WI38 (cell line): Measurements from ENCODE around the gene SOX4.

ENCODE experiments used
- H3K4me3 ChIP-seq: 2 replicates; pipeline ENCODE4 v1.5.1; 2011; ENCODE audit warnings: low read depth, mild to moderate bottlenecking, control low read depth, low read length
- TF ChIP-seq, protein P1 (sequence below): IDR thresholded peaks from 2 replicates; pipeline ENCODE4 v1.5.1; 2012; ENCODE audit warnings: low read depth, mild to moderate bottlenecking, control low read depth, low read length

The SOX4 gene

DNA sequence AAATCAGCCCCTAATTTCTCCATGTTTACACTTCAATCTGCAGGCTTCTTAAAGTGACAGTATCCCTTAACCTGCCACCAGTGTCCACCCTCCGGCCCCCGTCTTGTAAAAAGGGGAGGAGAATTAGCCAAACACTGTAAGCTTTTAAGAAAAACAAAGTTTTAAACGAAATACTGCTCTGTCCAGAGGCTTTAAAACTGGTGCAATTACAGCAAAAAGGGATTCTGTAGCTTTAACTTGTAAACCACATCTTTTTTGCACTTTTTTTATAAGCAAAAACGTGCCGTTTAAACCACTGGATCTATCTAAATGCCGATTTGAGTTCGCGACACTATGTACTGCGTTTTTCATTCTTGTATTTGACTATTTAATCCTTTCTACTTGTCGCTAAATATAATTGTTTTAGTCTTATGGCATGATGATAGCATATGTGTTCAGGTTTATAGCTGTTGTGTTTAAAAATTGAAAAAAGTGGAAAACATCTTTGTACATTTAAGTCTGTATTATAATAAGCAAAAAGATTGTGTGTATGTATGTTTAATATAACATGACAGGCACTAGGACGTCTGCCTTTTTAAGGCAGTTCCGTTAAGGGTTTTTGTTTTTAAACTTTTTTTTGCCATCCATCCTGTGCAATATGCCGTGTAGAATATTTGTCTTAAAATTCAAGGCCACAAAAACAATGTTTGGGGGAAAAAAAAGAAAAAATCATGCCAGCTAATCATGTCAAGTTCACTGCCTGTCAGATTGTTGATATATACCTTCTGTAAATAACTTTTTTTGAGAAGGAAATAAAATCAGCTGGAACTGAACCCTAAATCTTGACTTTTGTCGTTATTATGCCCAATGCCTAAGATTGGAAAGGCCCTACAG, 4.5 kb downstream of the SOX4 start:
- TF ChIP-seq, protein P1, sequence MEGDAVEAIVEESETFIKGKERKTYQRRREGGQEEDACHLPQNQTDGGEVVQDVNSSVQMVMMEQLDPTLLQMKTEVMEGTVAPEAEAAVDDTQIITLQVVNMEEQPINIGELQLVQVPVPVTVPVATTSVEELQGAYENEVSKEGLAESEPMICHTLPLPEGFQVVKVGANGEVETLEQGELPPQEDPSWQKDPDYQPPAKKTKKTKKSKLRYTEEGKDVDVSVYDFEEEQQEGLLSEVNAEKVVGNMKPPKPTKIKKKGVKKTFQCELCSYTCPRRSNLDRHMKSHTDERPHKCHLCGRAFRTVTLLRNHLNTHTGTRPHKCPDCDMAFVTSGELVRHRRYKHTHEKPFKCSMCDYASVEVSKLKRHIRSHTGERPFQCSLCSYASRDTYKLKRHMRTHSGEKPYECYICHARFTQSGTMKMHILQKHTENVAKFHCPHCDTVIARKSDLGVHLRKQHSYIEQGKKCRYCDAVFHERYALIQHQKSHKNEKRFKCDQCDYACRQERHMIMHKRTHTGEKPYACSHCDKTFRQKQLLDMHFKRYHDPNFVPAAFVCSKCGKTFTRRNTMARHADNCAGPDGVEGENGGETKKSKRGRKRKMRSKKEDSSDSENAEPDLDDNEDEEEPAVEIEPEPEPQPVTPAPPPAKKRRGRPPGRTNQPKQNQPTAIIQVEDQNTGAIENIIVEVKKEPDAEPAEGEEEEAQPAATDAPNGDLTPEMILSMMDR, result no peak
- peak overlapping the region; percentile 75 for H3K4me3 ChIP-seq

DNA sequence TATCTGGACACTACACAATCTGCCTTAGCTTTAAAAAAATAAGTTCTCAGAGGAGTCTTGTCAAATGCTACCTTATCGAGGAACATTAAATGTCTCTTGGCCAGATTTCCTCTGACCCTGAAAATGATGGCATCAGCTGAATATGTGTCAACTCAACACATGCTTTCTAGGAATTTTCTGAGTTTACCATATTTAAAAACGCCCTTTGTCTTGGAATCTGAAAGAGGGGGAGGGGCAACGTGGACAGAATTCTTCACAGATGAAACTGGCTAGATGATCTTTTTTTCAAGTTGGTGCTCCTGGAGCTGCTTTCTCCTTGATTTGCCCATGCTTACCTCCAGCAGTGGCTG, 5.1 kb downstream of the SOX4 start:
- peak overlapping the region; percentile 75 for H3K4me3 ChIP-seq
- TF ChIP-seq, protein P1, result no peak

GRCh38 chr6:21599051-21599696, 5.6 kb downstream of the SOX4 start:
- TF ChIP-seq, protein P1, result no peak
- peak overlapping the region; percentile 75 for H3K4me3 ChIP-seq

DNA sequence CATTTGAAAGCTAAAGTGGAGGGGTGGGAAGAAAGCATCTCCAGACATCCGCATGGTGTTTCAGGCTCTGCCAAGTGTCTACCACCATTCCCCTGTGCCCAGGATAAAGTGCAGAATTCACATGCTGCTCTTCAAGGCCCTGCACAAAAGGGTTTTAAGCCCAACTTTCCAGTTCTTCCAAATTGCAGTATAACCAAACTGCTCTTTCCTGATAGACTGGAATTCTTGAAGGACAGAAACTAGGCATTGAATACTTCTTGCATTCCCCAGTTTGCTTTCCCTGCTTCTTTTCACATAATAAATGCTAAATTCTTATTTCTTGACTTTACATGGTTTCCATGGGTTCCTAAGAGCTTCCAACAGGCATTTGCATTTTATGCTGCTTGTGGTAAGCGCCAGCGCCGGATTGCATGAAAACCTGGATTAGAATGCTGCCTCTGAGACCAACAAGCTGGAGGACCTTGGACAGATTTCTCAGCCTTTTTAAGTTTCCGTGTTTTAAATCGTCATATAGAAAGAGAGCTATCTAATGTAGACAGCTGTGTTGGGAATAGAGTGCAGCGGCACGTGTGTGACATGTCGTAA, 7.9 kb downstream of the SOX4 start:
- TF ChIP-seq, protein P1, result no peak
- no peak overlapping the region for H3K4me3 ChIP-seq

DNA sequence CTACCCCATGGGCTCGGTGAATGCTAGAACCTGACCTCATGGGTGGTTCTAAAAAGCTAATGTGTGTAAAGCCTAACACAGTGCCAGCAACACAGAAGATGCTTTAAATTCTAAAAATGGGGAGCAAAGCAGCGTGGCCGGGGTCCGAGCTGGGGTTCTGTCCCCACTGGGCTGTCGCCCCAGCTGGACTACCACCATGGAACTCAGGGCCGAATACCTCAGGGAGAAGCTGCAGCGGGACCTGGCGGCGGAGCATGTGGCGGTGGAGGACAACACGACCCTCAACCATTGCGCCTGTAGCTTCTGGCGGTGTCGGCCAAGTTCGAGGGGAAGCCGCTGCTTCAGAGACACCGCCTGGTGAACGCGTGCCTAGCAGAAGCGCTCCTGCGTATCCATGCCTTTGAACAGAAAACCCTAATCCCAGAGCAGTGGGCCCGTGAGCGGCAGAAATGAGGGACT, 8.4 kb downstream of the SOX4 start:
- no peak overlapping the region for H3K4me3 ChIP-seq
- TF ChIP-seq, protein P1, result no peak

DNA sequence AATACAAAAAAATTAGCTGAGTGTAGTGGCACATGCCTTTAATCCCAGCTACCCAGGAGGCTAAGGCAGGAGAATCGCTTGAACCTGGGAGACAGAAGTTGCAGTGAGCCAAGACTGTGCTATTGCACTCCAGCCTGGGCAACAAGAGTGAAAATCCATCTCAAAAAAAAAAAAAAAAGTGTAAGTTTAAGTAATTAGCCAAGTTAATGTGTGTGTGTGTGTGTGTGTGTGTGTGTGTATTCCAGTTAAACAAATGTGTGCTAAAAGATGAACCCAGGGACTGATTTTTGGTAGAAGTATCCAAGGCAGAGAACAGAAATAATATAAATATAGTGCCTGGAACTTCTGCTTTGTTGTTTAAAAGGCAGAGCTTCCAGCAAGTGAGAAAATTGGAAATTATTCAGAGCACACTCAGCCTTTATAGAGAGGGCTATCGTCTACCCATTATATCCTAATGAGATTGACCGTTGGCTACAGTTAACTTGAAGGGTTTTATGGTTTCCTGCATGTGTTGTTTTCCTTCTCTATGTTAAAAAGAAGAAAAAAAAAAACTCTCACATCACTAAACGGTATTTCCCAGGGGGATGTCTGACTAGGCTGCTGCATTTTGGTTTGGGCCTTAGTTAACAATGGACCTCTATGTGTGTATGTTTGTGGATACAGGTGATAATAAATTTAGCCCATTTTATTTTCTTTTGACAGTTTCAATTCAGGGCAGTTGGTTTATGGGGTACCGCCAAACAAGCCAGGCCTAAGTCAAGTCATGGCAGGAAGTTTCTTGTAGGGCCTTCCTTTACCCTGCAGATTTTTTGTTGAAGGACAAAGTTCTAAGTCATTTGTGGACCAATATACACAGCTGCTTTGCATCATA, 9.8 kb downstream of the SOX4 start:
- no peak overlapping the region for H3K4me3 ChIP-seq
- TF ChIP-seq, protein P1, result no peak
